ENCODE data around the gene APELA.

- TF ChIP-seq POLR2AphosphoS5 (IDR thresholded peaks at IDR 0.05; ENCODE audit: low read depth, low read length) (no peak), POLR2A (IDR thresholded peaks at IDR 0.05; ENCODE audit: low read depth, low read length) (no peak), PAX5 (IDR thresholded peaks at IDR 0.05; ENCODE audit: insufficient read depth, low read length, severe bottlenecking) (no peak)
Observed at GRCh38 chr4:164876700-164877324, at the start of gene APELA.
